H9 (cell line): ENCODE measurements around the gene COL23A1. TPM values are rescaled to one million over a fixed set of nuclear protein-coding genes. Genes with fewer than 3 reads are reported as not detected.

Experiments
- DNase-seq: peaks from one replicate; pipeline ENCODE4 v3.0.0-alpha.2; 2017
- H2AFZ ChIP-seq: one replicate; pipeline ENCODE4 v1.6.1; 2013; ENCODE audit warnings: mild to moderate bottlenecking, low read length, control low read depth, moderate library complexity
- H2AK5ac ChIP-seq: 2 replicates; pipeline ENCODE4 v1.6.1; 2013; ENCODE audit warnings: low read length, control low read depth, mixed read lengths; ENCODE audit not compliant: insufficient read length
- H2BK120ac ChIP-seq: one replicate; pipeline ENCODE4 v1.6.1; 2013; ENCODE audit warnings: low read depth, mild to moderate bottlenecking, low read length, control low read depth, inconsistent platforms; ENCODE audit not compliant: poor library complexity, severe bottlenecking
- H2BK12ac ChIP-seq: 2 replicates; pipeline ENCODE4 v1.6.1; 2013; ENCODE audit warnings: low read length, control low read depth, mixed read lengths, low read depth; ENCODE audit not compliant: insufficient read length
- H2BK15ac ChIP-seq: 2 replicates; pipeline ENCODE4 v1.6.1; 2013; ENCODE audit warnings: low read depth, low read length, control low read depth
- H2BK20ac ChIP-seq: one replicate; pipeline ENCODE4 v1.6.1; 2013; ENCODE audit warnings: low read depth, mild to moderate bottlenecking, low read length, control low read depth, inconsistent platforms; ENCODE audit not compliant: poor library complexity, severe bottlenecking
- H2BK5ac ChIP-seq: 2 replicates; pipeline ENCODE4 v1.6.1; 2013; ENCODE audit warnings: low read length, control low read depth, mixed read lengths; ENCODE audit not compliant: insufficient read length
- H3K14ac ChIP-seq: 2 replicates; pipeline ENCODE4 v1.6.1; 2013; ENCODE audit warnings: low read length, control low read depth; ENCODE audit not compliant: insufficient read depth
- H3K18ac ChIP-seq: 2 replicates; pipeline ENCODE4 v1.6.1; 2013; ENCODE audit warnings: low read depth, mild to moderate bottlenecking, mixed read lengths, low read length, control low read depth; ENCODE audit not compliant: insufficient read length
- H3K23ac ChIP-seq: 2 replicates; pipeline ENCODE4 v1.6.1; 2013; ENCODE audit warnings: low read length, control low read depth, mixed read lengths, low read depth; ENCODE audit not compliant: insufficient read length
- H3K23me2 ChIP-seq: 2 replicates; pipeline ENCODE4 v1.6.1; 2013; ENCODE audit warnings: low read depth, mild to moderate bottlenecking, mixed read lengths, low read length, control low read depth; ENCODE audit not compliant: insufficient read length, poor library complexity, severe bottlenecking
- H3K27ac ChIP-seq: 2 replicates; pipeline ENCODE4 v1.5.1; 2013; ENCODE audit warnings: low read length, control low read depth, mixed read lengths, low read depth; ENCODE audit not compliant: insufficient read length
- H3K27me3 ChIP-seq: 2 replicates; pipeline ENCODE4 v1.6.1; 2013; ENCODE audit warnings: low read length, control low read depth, inconsistent platforms; ENCODE audit not compliant: insufficient read depth
- H3K4ac ChIP-seq: 2 replicates; pipeline ENCODE4 v1.6.1; 2013; ENCODE audit warnings: low read depth, mild to moderate bottlenecking, control low read depth, inconsistent platforms, low read length, moderate library complexity
- H3K4me1 ChIP-seq: 2 replicates; pipeline ENCODE4 v1.6.1; 2013; ENCODE audit warnings: low read length, control low read depth, inconsistent platforms; ENCODE audit not compliant: insufficient read depth
- H3K4me2 ChIP-seq: 2 replicates; pipeline ENCODE4 v1.6.1; 2013; ENCODE audit warnings: low read length, control low read depth, mixed read lengths; ENCODE audit not compliant: insufficient read length, insufficient read depth
- H3K56ac ChIP-seq: 2 replicates; pipeline ENCODE4 v1.6.1; 2013; ENCODE audit warnings: low read depth, mild to moderate bottlenecking, mixed read lengths, low read length, control low read depth; ENCODE audit not compliant: insufficient read length
- H3K79me1 ChIP-seq: 2 replicates; pipeline ENCODE4 v1.6.1; 2013; ENCODE audit warnings: low read depth, mild to moderate bottlenecking, moderate library complexity, low read length, control low read depth, inconsistent platforms; ENCODE audit not compliant: insufficient read depth, poor library complexity, severe bottlenecking
- H3K79me2 ChIP-seq: 2 replicates; pipeline ENCODE4 v1.6.1; 2013; ENCODE audit warnings: low read length, control low read depth, inconsistent platforms; ENCODE audit not compliant: insufficient read depth
- H3K9ac ChIP-seq: 2 replicates; pipeline ENCODE4 v1.6.1; 2013; ENCODE audit warnings: low read length, control low read depth, mixed read lengths; ENCODE audit not compliant: insufficient read length; ENCODE audit errors: extremely low read depth
- H3K9me3 ChIP-seq: one replicate; pipeline ENCODE4 v1.6.1; 2013; ENCODE audit warnings: low read depth, low read length, inconsistent platforms; ENCODE audit not compliant: control insufficient read depth
- H3T11ph ChIP-seq: one replicate; pipeline ENCODE4 v1.6.1; 2013; ENCODE audit warnings: mild to moderate bottlenecking, low read length, control low read depth, inconsistent platforms
- H4K20me1 ChIP-seq: one replicate; pipeline ENCODE4 v1.6.1; 2013; ENCODE audit not compliant: control insufficient read depth, insufficient read length, insufficient read depth
- H4K5ac ChIP-seq: 2 replicates; pipeline ENCODE4 v1.6.1; 2013; ENCODE audit warnings: low read depth, mild to moderate bottlenecking, mixed read lengths, low read length, control low read depth; ENCODE audit not compliant: insufficient read length
- H4K8ac ChIP-seq: replicated peaks from 2 replicates; pipeline ENCODE4 v1.6.1; 2013; ENCODE audit warnings: low read length, control low read depth, mixed read lengths, low read depth; ENCODE audit not compliant: insufficient read length
- H4K91ac ChIP-seq: 2 replicates; pipeline ENCODE4 v1.6.1; 2013; ENCODE audit warnings: low read depth, mild to moderate bottlenecking, moderate library complexity, mixed read lengths, low read length, control low read depth; ENCODE audit not compliant: insufficient read length
- H3K27ac Mint-ChIP-seq, 3 experiments: 2 replicates in 2 of 3; 3 replicates in 1 of 3; pipeline ENCODE4 v1.8.0; 2020 to 2021; ENCODE audit warnings: mixed read lengths in 3 of 3, mild to moderate bottlenecking in 1 of 3, moderate library complexity in 1 of 3
- H3K27me3 Mint-ChIP-seq: 2 replicates; pipeline ENCODE4 v1.8.0; 2021; ENCODE audit warnings: low read depth, mild to moderate bottlenecking, moderate library complexity, mixed read lengths
- H3K36me3 Mint-ChIP-seq, 3 experiments: 2 replicates in 2 of 3; 3 replicates in 1 of 3; pipeline ENCODE4 v1.8.0; 2020 to 2021; ENCODE audit warnings: low read depth in 3 of 3, mixed read lengths in 3 of 3; ENCODE audit not compliant: insufficient read depth in 1 of 3
- H3K4me1 Mint-ChIP-seq, 2 experiments: 2 replicates each; pipeline ENCODE4 v1.8.0; 2020; ENCODE audit warnings: mixed read lengths in 2 of 2
- H3K4me3 Mint-ChIP-seq, 2 experiments: 2 replicates in 1 of 2; 3 replicates in 1 of 2; pipeline ENCODE4 v1.8.0; 2020 to 2021; ENCODE audit warnings: mild to moderate bottlenecking in 2 of 2, mixed read lengths in 2 of 2, moderate library complexity in 1 of 2
- H3K9me3 Mint-ChIP-seq, 2 experiments: 2 replicates in 1 of 2; 3 replicates in 1 of 2; pipeline ENCODE4 v1.8.0; 2020; ENCODE audit warnings: mild to moderate bottlenecking in 2 of 2, mixed read lengths in 2 of 2, moderate library complexity in 1 of 2
- CTCF ChIP-seq: fragments of 200-600 bp; sonication (generic); conservative IDR thresholded peaks from 3 replicates; pipeline ENCODE4 v1.8.0; 2021; ENCODE audit warnings: antibody characterized with exemption, mild to moderate bottlenecking
- WGBS: extraction: QIAGEN DNeasy Blood & Tissue Kit; methylation state at CpG from one replicate; pipeline ENCODE4 v1.1.7; 2013; ENCODE audit warnings: missing lambda C conversion rate, low lambda C conversion rate, mixed read lengths; ENCODE audit not compliant: insufficient read length; ENCODE audit errors: extremely low coverage; 5-methylcytosine and 5-hydroxymethylcytosine counted together
- total RNA-seq: library from RNA; stranded (reverse); gene quantifications from 2 replicates; pipeline ENCODE4 v1.2.1, GENCODE V29; 2021

Gene COL23A1
- total RNA-seq, 1 experiment from 2014 or later = 2.6 TPM

GRCh38 chr5:178411083-178411482, 179.1 kb downstream of the COL23A1 start:
- Histone ChIP-seq H3K4me2 (no peak overlapping the region), H3K27me3 (no peaks in the 10 kb centered on the region), H3K56ac (no peak overlapping the region), H3K79me1 (no peaks in the 10 kb centered on the region), H4K5ac (no peak overlapping the region), H3K9me3 (no peaks in the 10 kb centered on the region), H3K27ac (no peak overlapping the region), H4K91ac (no peak overlapping the region), H3K4ac (no peak overlapping the region), H2AFZ (no peak overlapping the region), H2BK20ac (no peak overlapping the region), H2BK12ac (no peak overlapping the region), H3K14ac (no peak overlapping the region), H4K8ac (no peak overlapping the region), H3K23ac (no peak overlapping the region), H2AK5ac (no peak overlapping the region), H4K20me1 (no peaks in the 10 kb centered on the region), H2BK15ac (no peak overlapping the region), H3K23me2 (no peaks in the 10 kb centered on the region), H3K4me1 (no peaks in the 10 kb centered on the region), H3K79me2 (no peaks in the 10 kb centered on the region), H2BK120ac (no peak overlapping the region), H2BK5ac (no peak overlapping the region), H3T11ph (no peak overlapping the region), H3K18ac (no peak overlapping the region), H3K9ac (no peak overlapping the region)
- no peaks in the 10 kb centered on the region for H3K36me3 Mint-ChIP-seq
- peaks cover 5% of the 10 kb centered on the region for H3K27me3 Mint-ChIP-seq
- H3K4me3 Mint-ChIP-seq = no peak overlapping the region
- H3K27ac Mint-ChIP-seq = no peak overlapping the region
- H3K9me3 Mint-ChIP-seq = peaks cover 5% of the 10 kb centered on the region in 2 experiments; a peak in 3 of 5 replicates
- TF ChIP-seq CTCF = no peak
- no CpG with 5 or more reads among the region's 2 CpGs for WGBS
- DNase-seq = no peak
- H3K4me1 Mint-ChIP-seq = peaks cover 0 to 7% of the 10 kb centered on the region in 2 experiments; a peak in 2 of 4 replicates
